ENCODE results near the gene CRYGN. TPM values are rescaled to one million over a fixed set of nuclear protein-coding genes. Genes with fewer than 3 reads are reported as not detected.

The CRYGN gene
- total RNA-seq, 1 experiment from 2014 or later, result not detected

DNA sequence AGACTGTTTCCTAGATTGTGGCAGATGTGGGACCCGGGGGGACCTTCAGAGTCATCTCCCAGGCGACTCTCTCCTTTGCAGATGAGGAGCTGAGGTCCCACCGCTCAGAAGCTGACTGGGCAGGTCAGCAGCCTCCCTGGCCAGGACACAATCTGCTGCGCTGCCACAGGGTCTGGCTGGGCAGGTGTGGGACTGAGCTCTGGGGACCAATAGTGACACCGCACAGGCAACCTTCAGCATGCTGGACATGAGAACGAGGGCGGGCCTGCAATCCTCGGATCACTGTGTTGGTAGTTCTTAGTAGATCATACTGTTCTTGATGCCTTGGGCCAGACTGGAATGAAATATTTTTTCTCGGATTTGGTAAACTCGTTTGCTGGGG is 20.5 kb upstream of the CRYGN start:
- DNase-seq (ENCODE audit: low read depth), result no peak

DNA sequence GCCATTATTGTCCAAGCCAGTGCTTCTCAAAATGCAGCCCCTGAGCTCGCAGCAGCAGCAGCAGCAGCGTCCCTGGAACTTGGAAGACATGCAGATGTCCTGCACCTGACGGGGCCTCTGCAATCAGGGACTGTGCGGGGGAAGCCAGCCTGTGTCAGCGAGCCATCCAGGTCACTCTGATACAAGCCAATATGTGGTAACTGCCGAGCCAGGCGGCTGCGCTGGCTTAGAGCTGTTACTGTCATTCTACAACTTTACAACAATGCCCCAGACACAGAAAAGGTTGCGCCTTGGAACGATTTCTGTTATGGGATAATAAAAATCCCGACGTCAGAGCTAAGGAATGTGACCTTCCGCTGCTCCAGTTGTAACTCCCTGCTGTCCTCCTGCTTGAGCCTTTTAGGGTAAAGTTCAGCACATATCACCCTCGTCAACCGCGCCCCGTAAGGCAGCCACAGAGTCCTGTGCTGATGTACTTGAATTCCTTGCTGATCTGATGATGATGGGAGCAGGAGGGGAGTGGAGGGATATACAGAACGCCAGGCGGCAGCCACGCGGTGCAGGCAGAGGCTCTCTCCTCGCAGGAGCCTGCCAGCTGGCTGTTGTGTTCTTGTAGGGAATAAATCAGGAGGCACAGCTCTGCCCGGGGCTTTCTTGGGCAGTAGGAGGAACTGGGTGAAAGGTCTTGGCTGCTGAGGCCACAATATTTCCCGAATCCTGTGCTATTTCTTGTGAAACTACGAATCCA is 20.0 kb upstream of the CRYGN start:
- DNase-seq (ENCODE audit: low read depth), result peak; percentile 95

DNA sequence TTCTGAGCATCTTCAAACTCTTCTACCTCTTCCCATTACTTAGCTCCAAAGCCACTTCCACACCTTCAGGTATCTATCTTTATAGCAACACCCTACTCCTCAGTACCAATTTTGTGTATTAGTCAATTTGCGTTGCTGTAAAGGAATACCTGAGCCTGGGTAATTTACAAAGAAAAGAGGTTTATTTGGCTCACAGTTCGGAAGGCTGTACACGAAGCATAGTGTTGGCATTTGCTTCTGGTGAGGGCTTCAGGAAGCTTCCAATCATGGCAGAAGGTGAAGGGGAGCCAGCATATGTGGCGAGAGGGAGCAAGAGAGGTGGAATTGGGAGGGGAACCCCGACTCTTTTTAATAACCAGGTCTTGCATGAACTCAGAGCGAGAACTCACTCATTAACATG is 17.6 kb upstream of the CRYGN start:
- DNase-seq (ENCODE audit: low read depth), result no peak

DNA sequence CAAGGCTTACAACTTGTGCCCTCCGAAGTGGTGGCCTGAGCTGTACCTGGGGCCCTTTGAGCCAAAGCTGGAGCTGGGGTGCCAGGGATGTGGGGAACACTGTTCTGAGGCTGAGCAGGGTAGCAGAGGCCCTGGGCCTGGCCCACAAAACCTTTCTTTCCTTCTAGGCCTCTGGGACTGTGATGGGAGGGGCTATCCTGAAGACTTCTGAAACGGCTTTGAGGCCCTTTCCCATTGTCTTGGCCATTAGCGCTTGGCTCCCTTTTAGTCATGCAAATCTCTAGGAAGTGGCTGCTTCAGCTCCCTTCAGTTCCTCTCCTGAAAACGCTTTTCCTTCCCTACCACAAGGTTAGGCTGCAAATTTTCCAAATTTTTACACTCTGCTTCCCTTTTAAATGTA is 16.8 kb upstream of the CRYGN start:
- DNase-seq (ENCODE audit: low read depth), result no peak

DNA sequence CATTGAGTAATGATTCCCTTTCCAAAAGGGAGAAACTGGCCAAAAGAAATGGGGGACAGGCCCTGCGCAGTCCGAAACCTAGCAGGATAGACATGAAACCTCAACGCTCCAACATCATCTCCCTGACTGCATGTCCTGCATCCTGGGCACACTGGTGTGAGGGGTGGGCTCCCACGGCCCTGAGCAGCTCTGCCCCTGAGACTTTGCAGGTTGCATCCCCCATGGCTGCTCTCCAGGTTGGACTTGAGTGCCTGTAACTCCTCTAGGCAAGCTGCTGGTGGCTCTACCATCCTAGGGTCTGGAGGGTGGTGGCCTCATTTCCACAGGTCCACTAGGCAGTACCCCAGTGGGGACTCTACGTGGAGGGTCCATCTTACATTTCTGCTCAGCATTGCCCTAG is 16.3 kb upstream of the CRYGN start:
- DNase-seq (ENCODE audit: low read depth), result no peak

DNA sequence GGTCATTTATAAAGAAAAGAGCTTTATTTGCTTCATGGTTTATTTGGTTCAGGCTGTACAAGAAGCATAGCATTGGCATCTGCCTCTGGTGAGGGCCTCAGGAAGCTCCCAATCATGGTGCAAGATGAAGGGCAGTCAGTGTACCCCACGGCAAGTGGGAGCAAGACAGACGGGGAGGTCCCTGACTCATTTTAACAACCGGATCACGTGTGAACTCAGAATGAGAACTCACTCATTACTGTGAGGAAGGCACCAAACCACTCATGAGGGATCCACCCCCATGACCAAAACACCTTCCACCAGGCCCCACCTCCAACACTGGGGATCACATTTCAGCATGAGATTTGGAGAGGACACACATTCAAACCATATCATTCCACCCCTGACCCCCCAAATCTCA is 15.7 kb upstream of the CRYGN start:
- DNase-seq (ENCODE audit: low read depth), result no peak

DNA sequence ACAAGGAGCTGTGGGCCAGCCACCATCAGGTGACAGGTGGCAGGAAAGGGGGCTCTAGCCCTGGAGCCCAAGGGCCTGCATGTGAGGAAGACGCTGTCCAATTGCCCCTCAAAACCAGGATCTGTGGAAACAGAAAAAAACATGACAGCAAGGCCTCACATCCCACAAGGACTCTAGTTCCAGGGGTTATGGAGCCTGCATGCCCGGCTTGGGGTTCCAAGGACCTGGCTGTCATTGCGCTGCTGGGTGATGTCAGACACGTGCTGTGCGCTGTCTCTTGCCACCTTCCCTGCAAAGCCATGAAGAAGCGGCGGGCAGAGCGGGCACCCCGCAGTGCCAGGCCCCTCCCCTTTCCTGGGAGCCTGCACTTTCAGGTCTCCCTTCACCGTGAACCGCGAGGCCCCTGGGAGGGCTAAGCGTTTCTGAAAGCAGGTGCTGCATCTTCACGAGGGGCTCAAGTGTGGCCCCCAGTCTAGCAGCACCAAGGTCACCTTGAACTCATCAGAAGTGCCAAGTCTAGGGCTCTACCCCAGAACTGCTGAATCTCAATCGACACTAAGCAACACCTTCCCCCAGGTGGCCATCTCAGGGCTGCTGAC is 15.1 kb upstream of the CRYGN start:
- DNase-seq (ENCODE audit: low read depth), result no peak

DNA sequence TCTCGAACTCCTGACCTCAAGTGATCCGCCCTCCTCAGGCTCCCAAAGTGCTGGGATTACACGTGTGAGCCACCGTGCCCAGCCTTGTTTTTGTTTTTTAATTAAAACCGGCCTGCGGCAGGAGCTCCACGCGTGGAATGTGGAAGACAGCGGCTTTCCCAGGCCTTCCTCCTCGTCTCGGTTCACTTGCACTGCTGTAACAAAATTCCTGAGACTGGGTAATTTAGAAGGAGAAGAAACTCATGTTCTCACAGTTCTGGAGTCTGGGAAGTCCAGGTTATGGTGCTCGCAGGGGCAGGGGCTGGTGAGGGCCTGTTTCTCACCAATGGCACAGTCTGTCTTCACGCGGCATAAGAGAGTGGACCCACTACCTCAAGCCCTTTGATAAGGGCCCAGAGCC is 14.4 kb upstream of the CRYGN start:
- no peak for DNase-seq (ENCODE audit: low read depth)

DNA sequence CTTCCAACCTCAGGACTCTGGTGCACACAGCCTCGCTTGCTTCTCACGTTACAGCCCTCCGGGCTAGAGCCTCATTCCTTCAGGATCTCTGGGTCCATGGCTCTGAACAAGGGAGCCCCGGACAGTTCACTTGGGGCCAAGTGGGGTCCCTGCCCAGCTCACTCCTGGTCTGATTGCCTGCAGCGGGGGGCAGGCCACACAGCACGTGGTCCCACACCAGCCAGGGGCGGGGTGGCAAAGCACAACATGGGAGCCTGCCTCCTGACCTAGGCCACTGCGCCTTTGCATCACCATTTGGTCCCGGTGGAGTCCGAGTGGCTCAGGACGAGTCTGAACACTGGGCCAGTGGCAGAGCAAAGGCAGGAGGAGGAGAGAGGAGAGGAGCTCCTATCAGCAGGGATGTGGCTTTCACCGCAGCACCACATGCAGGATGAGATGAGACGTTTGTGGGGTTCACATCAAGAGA is 13.4 kb upstream of the CRYGN start:
- no peak for DNase-seq (ENCODE audit: low read depth)

DNA sequence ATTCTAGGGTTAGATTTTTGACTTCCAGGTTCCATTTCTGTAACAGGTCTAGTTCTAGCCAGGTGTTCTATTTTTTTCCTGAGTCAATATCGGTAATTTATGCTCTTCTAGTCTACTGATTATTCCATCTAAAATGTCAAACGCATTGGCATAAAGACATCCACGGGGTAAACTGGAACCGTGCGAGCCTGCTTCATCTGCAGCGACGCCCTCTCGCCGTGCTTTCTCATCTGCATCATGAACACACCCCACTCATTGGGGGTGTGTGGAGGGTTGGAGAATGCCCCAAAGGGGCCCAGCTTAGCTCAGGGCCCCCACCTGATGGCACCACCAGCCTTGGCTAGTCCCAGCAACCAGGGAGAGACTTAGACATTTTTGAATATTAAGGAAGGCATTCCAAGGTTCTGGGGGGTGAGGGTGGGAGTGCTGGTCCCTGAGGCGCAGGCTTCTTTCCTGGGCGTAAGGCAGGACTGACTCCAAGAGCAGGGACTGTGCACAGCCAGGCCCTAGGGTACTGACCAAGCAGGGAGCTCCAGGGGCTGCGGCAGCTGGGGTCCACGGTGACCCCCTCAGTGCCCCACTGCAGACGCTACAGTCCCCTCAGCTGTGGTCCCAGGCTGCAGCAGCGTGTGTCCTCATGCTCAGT is 12.9 kb upstream of the CRYGN start:
- DNase-seq (ENCODE audit: low read depth), result no peak

DNA sequence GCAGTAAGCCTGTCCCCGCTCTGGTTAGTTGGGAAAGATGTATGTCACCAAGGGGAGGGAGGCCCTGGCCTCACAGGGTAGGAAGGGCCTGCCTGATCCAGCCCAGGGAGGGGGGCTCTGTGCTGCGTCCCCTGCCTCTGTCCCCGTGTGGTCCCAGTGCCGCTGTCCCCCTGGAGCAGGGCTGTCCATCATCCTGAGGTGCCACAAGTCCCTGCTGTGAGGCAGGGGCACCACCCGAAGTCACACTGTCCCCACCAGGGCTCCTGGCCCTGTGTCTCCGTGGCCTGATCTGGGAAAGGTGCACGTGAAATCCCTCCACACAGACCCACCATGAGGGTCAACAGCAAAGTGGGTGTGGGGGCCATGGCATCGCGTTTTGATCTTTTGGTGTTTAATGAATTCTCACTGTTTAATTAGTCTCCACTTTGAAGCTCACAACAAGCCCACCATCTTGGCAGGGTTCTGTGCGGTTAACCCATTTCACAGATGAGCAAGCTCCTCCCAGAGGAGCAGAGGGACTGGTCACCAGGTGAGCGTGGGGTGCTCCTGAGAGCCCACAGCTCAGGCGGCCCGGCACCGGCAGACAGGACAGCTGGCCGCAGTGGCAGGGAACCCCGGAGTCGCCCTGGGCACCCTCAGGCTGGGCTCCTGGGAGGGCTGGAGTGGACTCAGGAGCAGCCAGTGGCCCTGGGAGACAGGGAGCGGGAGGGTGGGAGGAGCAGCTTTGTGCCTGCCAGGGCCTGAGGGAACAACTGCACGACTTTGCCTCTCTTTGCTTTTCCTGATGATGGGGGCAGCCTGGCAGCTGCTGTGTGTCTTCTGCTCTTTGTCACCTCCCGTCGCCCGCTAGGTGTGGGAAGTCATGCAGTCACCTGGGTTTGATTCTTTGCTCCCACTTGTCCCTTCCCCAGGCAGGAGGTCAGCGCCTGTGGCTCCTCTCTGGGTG is 12.0 kb upstream of the CRYGN start:
- DNase-seq (ENCODE audit: low read depth), result no peak

DNA sequence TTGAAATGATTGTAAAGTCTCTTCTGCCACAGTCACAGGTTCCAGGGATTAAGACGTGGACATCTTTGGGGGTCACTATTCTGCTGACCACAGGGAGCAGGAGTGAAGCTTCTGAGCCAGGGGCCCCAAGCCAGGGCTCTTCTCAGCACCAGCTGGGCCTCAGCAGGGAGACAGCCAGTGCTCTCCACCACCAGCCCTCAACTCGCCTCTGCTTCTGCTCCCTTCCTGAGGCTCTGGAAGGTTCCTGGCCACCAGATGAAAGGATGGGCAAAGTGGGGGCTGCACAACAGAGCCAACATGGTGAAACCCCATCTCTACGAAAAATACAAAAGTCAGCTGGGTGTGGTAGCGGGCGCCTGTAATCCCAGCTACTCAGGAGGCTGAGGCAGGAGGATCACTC is 11.2 kb upstream of the CRYGN start:
- DNase-seq (ENCODE audit: low read depth), result no peak

DNA sequence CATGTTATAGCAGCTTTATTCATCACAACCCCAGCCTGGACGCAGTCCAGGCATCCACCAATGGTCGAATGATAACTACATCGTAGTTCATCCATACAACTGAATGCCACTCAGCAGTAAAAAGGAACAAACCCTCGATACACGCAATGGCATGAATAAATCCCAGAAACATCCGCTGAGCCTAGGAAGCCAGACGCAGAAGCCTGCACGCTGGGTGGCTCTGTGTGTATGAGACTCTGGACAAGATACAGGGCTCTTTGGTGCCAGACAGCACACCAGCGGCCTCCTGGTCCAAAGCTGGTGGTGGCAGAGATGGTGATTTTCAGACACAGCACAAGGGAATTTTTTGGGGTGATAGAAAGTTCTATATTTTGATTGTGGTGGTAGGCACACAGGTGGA is 10.0 kb upstream of the CRYGN start:
- DNase-seq (ENCODE audit: low read depth), result no peak

DNA sequence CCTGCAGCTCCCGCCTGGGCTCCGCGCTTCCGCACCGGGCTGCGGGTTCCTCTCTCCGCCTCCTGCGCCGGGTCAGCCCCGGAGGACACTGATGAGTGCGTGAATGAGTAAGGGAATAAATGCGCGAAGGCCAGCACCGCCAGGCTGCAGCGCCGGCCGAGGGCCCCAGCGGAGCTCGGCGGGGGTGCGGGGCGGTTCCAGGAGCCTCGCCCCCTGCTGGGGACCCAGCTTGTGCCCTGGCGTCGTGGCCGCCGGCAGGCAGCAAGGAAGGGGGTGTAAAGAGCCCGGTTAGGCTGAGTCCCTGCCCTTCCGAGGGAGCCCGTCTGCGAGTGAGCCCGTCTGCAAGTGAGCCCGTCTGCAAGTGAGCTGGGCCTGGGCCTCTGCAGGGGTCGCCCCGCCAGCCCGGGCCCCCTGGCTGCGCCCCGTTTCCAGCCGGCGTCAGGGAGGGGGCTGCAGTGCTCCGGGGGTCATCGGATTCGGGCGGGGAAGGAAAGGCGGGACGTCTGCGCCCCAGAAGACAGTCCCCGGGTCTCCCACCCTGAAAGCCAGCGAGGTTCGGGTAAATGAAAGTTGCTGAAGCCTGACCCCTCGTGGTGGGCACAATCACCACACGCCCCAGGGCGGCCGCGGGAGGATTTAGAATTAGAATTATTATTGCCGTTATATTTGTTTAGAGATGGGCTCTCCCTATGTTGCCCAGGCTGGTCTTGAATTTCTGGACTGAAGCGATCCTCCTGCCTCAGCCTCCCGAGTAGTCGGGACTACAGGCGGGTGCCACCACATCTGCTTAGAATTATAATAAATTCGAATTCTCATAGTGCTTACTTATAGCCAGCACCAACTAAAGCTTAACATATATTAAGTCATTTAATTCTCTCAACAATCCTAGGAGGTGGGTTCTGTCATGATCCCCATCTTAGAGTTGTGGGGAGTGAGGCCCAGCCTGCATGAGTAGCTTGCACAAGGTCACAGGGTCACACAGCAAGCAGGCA is 8.6 kb upstream of the CRYGN start:
- DNase-seq (ENCODE audit: low read depth), result peak; percentile 43

DNA sequence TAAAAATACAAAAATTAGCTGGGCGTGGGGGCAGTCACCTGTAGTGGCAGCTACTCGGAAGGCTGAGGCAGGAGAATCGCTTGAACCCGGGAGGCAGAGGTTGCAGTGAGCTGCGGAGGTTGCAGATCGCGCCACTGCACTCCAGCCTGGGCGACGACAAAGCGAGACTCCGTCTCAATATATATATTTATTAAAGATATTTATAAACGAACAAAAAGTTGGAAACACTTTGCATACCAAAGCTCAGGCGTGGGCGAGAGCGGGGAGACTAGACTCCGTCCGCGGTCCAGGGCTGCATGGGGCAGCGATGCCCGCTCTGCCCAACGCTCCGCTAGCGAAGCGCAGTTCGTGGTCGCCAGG is 7.9 kb upstream of the CRYGN start:
- DNase-seq (ENCODE audit: low read depth), result no peak

DNA sequence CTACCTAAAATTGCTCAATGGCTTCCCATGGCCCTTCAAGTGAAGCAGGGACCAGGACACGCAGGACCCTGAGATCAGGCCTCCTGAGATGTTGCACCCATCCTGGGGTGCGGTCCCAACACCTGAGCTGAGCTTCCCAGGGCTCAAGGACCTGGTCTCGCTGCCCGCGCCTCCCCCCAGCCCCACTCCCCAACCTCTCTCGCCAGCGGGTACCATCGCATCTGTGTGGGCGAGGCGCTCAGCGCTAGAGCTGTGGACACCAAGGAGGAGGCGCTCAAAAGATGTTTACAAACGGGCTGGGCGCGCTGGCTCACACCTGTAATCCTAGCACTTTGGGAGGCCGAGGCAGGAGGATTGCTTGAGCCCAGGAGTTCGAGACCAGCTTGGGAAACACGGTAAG is 7.4 kb upstream of the CRYGN start:
- no peak for DNase-seq (ENCODE audit: low read depth)

DNA sequence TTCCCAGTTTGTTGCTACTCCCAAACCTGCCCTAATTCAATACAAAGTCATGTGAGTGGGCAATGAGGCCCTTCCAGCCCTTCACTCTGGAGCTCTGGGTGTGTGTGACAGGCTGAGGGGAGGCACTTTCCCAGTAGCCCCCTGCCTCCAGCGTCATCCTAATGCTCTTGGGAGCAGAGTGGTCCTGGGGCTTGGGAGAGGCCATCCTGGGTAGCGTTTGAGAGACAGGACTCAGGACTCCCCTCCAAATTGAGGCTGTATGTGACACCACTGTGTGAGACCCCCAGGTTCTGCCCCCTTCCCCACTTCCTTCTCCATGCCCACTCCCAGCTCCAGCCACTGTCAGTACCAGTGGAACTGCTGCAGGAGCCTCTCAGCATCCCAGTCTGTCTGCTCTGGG is 6.5 kb upstream of the CRYGN start:
- DNase-seq (ENCODE audit: low read depth), result no peak

DNA sequence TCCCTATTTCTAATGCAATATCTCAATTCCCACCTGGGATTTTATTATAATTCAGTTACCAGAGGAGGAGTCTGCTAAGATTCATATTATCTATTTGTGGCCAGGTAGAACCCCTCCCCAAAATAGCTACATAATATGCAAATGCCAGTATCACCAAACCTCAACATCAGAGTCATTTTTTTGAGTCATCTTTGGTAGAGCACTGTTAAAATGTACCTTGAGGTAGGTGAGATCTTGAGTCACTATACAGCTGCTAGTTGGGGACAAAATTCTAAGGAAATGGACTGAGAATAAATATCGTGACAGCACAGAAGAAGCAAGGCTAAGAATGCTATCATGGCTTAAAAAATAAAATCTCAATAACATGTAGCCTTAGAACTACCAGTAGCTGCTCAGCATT is 4.7 kb upstream of the CRYGN start:
- DNase-seq (ENCODE audit: low read depth), result no peak

DNA sequence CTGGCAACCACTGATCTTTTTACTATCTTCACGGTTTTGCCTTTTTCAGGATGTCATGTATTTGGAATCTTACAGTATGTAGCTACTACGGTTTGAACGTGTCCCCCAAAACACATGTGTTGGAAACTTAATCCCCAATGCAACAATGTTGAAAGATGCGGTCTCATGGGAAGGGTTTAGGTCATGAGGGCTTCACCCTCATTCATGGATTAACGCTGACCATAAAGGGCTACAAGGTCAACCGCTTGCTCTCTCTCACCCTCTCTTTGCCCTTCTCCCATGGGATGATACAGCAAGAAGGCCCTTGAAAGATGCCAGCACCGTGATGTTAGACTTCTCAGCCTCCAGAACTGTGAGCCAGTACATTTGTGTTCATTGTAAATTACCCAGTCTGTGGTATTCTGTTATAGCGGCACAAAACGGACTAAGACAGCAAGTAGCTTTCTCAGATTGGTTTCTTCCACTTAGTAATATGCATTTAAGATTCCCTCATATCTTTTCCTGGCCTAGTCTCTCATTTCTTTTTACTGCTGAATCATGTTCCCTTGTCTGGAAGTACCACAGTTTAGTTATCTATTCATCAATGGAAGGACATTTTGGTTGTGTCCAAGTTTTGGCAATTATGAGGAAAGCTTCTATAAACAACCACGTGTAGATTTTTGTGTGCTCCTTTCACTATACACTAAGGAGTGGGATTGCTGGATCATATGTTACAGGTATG is 3.0 kb upstream of the CRYGN start:
- DNase-seq (ENCODE audit: low read depth), result no peak

DNA sequence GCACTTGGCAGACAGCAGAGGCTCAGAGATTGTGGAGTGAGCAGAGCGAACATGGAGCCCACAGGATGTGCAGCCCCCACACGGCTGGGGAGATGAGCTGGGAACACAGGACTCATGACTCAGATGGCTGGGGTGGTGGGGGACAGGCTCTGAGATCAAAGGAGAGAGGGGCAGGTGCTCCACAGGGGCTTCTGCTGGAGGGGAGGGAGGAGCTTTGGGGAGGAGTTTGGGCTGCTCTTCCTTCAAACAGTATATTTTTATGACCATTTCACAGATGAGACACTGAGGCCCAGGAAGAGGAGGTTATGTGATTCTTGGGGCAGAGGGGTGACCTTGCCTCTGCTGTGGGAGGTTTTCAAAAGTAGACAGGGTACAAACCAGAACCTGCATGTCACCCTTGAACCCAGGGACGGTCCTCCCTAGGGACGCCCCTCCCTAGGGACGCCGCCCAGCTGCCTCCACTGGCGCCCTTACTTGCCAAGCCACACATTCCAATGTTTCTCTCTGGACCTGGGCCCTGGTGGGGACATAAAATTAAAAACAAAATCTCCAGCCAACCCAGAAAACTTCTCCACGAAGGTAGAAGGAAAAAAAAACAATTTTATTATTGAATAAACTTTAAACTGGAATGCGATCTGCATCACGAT is 981 bp upstream of the CRYGN start:
- no peak for DNase-seq (ENCODE audit: low read depth)
